SU-DHL-6 (cell line): ENCODE data around the gene NFKBIZ.

ENCODE experiments used
- CTCF ChIP-seq: fragments of 200-600 bp; sonication (generic); IDR thresholded peaks from one replicate; pipeline ENCODE4 v1.5.1; 2017; ENCODE audit warnings: antibody characterized with exemption, mild to moderate bottlenecking, low read length, moderate library complexity; ENCODE audit not compliant: insufficient read depth, poor library complexity, severe bottlenecking
- EZH2phosphoT487 ChIP-seq: fragments of 200-600 bp; sonication (generic), shearing (Covaris generic); conservative IDR thresholded peaks from 2 replicates; pipeline ENCODE4 v1.6.1; 2018; ENCODE audit warnings: mild to moderate bottlenecking, antibody characterized with exemption, low read length, moderate library complexity, mixed read lengths

DNA sequence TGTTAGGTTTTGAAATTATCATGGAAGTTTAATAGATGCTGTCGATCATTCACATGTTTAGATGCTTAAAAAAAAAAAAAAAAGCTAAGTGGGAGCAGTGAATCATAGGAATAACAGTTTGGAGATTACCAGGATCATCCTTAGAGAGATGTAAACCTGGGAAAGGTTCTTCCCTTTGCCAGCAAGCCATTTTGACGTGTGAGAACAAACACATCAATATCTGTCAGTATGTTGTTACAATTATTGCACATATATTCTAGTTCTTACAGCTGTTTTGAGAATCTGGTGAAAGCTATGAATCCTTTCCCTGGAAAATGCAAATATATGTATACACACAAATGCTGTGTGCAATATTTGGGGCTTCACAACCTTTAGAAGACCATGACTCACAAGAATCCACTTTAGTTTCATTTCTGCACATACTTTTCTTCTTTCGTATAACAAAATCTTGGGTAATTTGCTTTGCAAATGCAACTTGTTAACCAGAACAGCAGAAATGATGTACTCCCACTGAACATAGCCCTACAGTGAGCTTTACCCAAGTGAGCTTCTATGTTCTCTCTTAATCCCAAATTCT lies 12.0 kb downstream of the NFKBIZ start:
- TF ChIP-seq CTCF (no peak), EZH2phosphoT487 (no peak)
